ENCODE results near the gene TMA7. TPM values are rescaled to one million over a fixed set of nuclear protein-coding genes. Genes with fewer than 3 reads are reported as not detected.

Gene TMA7
- total and polyA plus RNA-seq, 2 of the 13 experiments (the other 11 are each of a cell fraction or from before 2014, with no cell fraction given) = 100 to 486 TPM

GRCh38 chr3:48470286-48470685, 30.2 kb downstream of the TMA7 start (continued):
- no peak for TF ChIP-seq NCOA1 (CRISPR knock-in tag; IDR thresholded peaks at IDR 0.05)
- no peak for TF ChIP-seq ARID5B (CRISPR knock-in tag; IDR thresholded peaks at IDR 0.05)
- no peak for TF ChIP-seq ZNF709 (CRISPR knock-in tag; IDR thresholded peaks at IDR 0.05)
- no peak for TF ChIP-seq THYN1 (CRISPR knock-in tag; IDR thresholded peaks at IDR 0.05; ENCODE audit: borderline replicate concordance, low read depth)
- no peak for TF ChIP-seq UBTF (CRISPR knock-in tag; IDR thresholded peaks at IDR 0.05)
- no peak for TF ChIP-seq NFKBIZ (CRISPR knock-in tag; IDR thresholded peaks at IDR 0.05)
- no peak for TF ChIP-seq NPAS2 (CRISPR knock-in tag; IDR thresholded peaks at IDR 0.05; ENCODE audit: borderline replicate concordance)
- peak; percentile 31; the same call in 1 of the 2 replicates for TF ChIP-seq NR2F6 (IDR thresholded peaks at IDR 0.05)
- TF ChIP-seq NR2F6 (CRISPR knock-in tag; IDR thresholded peaks at IDR 0.05) = no peak
- TF ChIP-seq TGIF2 (CRISPR knock-in tag; IDR thresholded peaks at IDR 0.05) = no peak
- TF ChIP-seq ZNF724P (CRISPR knock-in tag; IDR thresholded peaks at IDR 0.05; ENCODE audit: borderline replicate concordance) = no peak
- no peak for TF ChIP-seq SMAD3 (CRISPR knock-in tag; IDR thresholded peaks at IDR 0.05)
- no peak for TF ChIP-seq ARNTL (CRISPR knock-in tag; IDR thresholded peaks at IDR 0.05)
- no peak for TF ChIP-seq ZIK1 (CRISPR knock-in tag; IDR thresholded peaks at IDR 0.05; ENCODE audit: borderline replicate concordance, low read depth)
